Measurements from ENCODE around the gene SLC30A4. TPM values are rescaled to one million over a fixed set of nuclear protein-coding genes. Genes with fewer than 3 reads are reported as not detected.

Gene SLC30A4
- total and polyA plus RNA-seq, 2 of the 8 experiments (the other 6 are each of a cell fraction or from before 2014, with no cell fraction given) = under 0.01 to 0.07 TPM

DNA sequence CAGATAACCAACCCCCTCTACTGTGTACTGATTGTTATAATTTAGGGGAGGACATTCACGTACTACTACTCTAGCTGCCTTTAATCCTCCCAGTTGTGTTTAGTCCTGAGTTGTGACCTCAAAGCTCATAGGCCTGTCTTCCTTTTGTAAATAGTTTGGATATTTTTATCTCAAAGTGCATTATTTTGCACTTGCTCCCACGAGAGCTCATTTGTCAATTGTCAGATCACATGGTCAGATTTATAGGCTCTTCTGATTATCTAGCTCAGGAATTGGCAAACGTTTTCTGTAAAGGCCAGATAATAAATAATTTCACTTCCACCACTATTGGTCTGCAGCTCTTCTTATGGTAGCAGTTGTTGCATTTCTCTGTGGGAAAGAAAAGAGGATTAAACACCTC lies 14.4 kb upstream of the SLC30A4 start (continued):
- TF ChIP-seq, protein P1, sequence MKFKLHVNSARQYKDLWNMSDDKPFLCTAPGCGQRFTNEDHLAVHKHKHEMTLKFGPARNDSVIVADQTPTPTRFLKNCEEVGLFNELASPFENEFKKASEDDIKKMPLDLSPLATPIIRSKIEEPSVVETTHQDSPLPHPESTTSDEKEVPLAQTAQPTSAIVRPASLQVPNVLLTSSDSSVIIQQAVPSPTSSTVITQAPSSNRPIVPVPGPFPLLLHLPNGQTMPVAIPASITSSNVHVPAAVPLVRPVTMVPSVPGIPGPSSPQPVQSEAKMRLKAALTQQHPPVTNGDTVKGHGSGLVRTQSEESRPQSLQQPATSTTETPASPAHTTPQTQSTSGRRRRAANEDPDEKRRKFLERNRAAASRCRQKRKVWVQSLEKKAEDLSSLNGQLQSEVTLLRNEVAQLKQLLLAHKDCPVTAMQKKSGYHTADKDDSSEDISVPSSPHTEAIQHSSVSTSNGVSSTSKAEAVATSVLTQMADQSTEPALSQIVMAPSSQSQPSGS (IDR thresholded peaks at IDR 0.05; ENCODE audit: low read length) = no peak
- TF ChIP-seq SP2 (IDR thresholded peaks at IDR 0.05; ENCODE audit: low read length) (no peak), MAFK (IDR thresholded peaks at IDR 0.05; ENCODE audit: low read depth, low read length) (no peak), RNF2 (IDR thresholded peaks at IDR 0.05; ENCODE audit: borderline replicate concordance, low read depth, low read length, missing control alignments, poor library complexity, severe bottlenecking) (no peak), RXRA (IDR thresholded peaks at IDR 0.05; ENCODE audit: insufficient read depth, low read depth, low read length) (no peak), GABPA (IDR thresholded peaks at IDR 0.05; ENCODE audit: borderline replicate concordance, insufficient read depth, low read length) (no peak)

Measured in H1 (cell line).